Fibroblast of the aortic adventitia (primary cell): ENCODE results near the gene BRD7. TPM values are rescaled to one million over a fixed set of nuclear protein-coding genes. Genes with fewer than 3 reads are reported as not detected.

Experiments used
- DNase-seq: peaks from one replicate; pipeline ENCODE4 v3.0.0-alpha.2; 2010; ENCODE audit warnings: low read depth
- H3K4me3 ChIP-seq: 2 replicates; pipeline ENCODE4 v1.5.1; 2011; ENCODE audit warnings: low read depth, mild to moderate bottlenecking, control low read depth, low read length, moderate library complexity
- total RNA-seq: library from RNA; depleted of rRNA; stranded (reverse); fragments of >200 nt; gene quantifications from 2 replicates; pipeline ENCODE4 v1.2.3, GENCODE V29; 2012; ENCODE audit warnings: low replicate concordance
- TF ChIP-seq, protein P1 (sequence below): IDR thresholded peaks from 2 replicates; pipeline ENCODE4 v1.5.1; 2011; ENCODE audit warnings: mild to moderate bottlenecking, low read length, control low read depth, inconsistent platforms; ENCODE audit not compliant: insufficient read depth

Gene BRD7
- total RNA-seq, 1 donor: 34.0 TPM

DNA sequence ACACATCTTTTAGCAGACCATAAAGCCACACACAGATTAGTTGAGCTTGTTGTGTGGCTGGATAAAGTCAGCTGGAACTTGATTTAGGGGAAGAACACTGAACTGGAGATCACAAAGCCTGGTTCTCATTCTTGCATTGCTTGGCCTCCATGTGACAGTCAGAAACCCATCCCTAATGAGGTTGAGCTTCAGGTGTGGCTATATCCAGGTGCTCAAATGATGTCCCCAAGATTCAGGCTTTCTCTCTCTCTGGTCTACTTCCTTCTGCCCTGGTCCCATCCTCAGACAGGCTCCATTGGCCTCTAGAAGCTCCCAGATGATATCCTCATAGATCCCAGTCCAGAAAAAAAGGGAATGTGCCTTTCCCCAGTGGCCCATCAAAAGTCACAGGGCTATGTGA, 9.6 kb upstream of the BRD7 start:
- DNase-seq: no peak
- TF ChIP-seq, protein P1, sequence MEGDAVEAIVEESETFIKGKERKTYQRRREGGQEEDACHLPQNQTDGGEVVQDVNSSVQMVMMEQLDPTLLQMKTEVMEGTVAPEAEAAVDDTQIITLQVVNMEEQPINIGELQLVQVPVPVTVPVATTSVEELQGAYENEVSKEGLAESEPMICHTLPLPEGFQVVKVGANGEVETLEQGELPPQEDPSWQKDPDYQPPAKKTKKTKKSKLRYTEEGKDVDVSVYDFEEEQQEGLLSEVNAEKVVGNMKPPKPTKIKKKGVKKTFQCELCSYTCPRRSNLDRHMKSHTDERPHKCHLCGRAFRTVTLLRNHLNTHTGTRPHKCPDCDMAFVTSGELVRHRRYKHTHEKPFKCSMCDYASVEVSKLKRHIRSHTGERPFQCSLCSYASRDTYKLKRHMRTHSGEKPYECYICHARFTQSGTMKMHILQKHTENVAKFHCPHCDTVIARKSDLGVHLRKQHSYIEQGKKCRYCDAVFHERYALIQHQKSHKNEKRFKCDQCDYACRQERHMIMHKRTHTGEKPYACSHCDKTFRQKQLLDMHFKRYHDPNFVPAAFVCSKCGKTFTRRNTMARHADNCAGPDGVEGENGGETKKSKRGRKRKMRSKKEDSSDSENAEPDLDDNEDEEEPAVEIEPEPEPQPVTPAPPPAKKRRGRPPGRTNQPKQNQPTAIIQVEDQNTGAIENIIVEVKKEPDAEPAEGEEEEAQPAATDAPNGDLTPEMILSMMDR: no peak
- no peak overlapping the region for H3K4me3 ChIP-seq

DNA sequence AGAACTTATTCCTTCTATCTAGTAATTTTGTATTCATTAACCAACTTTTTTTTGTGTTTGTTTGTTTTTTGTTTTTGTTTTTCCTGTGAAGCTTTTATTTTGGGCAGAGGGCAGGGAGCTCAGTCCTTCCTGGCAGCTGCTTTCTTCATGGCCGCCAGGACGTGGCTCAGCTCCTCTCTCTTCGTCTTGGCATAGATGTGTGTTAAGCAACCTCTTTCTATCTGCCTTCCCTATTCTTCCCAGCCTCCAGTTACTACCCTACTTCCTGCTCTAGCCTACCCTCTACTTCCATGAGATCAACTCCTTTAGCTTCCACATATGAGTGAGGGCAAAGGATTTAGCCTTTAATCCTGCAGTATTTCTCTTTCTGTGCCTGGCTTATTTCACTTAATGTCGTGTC, 8.2 kb upstream of the BRD7 start:
- no peak overlapping the region for H3K4me3 ChIP-seq
- DNase-seq: no peak
- TF ChIP-seq, protein P1: no peak

DNA sequence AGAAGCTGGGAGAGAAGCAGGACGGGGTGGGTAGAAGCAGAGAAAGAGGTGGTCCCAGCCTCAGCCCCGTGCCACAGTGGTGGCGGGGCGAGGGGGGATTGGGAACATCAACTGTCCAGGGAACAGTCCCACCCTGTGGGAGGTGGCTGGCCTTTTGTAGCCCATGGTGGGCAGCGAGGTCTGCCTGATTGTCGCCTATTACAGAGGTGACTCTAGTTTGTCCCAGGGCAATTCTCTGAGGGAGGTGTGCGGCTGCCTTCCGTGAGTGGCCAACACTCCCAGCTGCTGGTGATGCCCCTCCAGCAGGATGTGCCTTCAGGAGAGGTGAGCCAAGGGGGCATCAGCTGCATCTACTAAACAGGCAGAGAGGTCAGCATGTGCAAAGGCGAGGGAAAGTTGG, 5.0 kb upstream of the BRD7 start:
- TF ChIP-seq, protein P1: no peak
- no peak for DNase-seq
- H3K4me3 ChIP-seq: no peak overlapping the region

DNA sequence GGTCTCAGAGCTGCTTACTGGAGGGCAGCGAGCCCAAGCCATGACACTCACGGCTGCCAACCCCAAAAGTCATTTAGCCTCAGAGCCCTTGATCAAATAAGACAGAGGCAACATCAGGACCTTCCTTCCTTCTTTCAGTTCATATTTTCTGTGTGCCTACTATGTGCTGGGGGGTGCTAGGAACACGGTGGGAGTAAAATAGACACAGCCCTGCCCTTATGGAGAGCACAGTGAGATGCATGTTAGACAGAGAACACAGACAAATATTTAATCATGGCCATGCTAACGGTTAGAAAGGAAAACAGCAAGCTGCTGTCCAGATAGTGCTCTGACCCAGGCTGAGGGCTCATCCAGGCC, 4.5 kb upstream of the BRD7 start:
- no peak for DNase-seq
- H3K4me3 ChIP-seq: no peak overlapping the region
- TF ChIP-seq, protein P1: no peak

DNA sequence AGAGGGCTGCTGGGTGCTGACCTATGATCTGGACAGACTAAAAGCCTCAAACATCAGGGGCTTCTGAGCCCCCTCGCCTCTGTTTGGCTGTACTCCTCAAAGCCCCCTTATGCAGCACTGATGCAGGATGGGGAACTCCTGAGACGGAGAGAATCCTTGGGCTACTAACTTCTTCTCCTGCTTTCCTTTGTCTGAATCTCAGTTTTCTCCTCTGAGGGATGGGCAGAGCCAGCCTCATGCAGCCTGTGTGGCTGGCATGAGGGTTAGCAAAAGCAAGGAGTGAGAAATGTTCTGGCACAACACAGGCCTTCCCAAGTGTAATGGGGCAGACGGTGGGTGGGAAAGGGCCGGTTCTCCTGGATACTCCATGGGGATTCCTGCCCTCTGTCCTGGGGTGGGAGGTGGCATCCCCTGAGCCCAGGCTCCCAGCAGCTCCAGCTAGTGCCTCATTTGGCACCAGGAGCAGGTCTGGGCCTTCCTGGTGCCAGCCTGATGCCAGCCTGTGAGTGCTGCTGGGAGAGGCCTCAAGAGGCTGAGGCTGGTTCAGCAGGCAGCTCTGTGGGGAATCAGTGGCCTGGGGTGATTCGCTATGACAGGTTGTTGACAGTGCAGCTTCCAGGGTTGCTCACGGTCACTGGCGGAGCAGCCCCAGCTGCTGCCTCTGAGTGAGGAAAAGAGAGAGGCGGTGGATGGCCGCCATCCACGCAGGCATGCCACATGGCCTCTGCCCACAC, 4.0 kb upstream of the BRD7 start:
- H3K4me3 ChIP-seq: no peak overlapping the region
- DNase-seq: peak; percentile 24
- TF ChIP-seq, protein P1: no peak

DNA sequence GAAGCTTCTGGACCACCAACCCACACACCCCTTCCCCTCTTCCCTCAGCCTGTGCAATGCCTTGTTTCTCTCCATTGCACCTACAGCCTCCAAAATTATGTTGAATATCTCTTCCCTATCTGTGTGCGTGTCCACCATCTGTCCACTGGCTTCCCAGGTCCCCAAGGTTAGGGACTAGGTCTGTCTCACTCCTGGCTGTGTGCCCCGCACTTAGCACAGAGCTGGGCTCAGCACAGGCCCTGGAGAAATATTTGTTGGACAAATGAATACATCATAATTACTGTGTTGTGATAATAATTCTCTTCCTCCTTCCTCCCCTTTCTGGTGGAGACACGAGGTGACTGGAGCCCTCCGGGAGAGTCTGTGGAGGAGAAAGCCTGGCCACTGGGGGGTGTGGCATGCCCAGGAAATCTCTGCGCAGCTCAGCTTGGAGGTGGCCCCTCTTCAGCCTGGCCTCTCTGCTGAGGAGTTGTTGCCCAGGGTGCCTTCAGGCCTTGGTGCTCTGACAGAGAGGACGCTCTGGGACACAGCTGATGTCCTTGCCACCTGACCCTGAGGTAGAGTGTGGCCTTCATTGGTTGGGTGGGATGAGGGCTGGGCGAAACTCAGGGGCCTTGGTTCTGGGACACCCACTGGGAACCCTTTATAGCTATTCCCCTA, 3.3 kb upstream of the BRD7 start:
- TF ChIP-seq, protein P1: peak; percentile 41
- no peak overlapping the region for H3K4me3 ChIP-seq
- DNase-seq: peak; percentile 45
